SU-DHL-6 (cell line): Measurements from ENCODE around the gene SRPK3.

Source experiments
- H2AFZ ChIP-seq: fragments of 200-600 bp; sonication (generic); 2 replicates; pipeline ENCODE4 v1.6.1; 2014; ENCODE audit warnings: low read depth, mild to moderate bottlenecking, moderate library complexity, mixed read lengths, antibody characterized with exemption, low read length; ENCODE audit not compliant: severe bottlenecking
- H3F3A ChIP-seq: fragments of 200-600 bp; shearing (Covaris generic); 2 replicates; pipeline ENCODE4 v1.6.0; 2016; ENCODE audit warnings: antibody characterized with exemption, mild to moderate bottlenecking; ENCODE audit not compliant: insufficient read depth
- H3K27ac ChIP-seq: fragments of 200-600 bp; sonication (generic); 2 replicates; pipeline ENCODE4 v1.5.1; 2016; ENCODE audit warnings: low read depth, mild to moderate bottlenecking, low read length, moderate library complexity, mixed read lengths
- H3K27me3 ChIP-seq: fragments of 200-600 bp; sonication (generic), shearing (Covaris generic); 2 replicates; pipeline ENCODE4 v1.6.0; 2014; ENCODE audit warnings: mild to moderate bottlenecking, low read length
- H3K36me3 ChIP-seq: fragments of 200-600 bp; sonication (generic); 2 replicates; pipeline ENCODE4 v1.6.1; 2014; ENCODE audit warnings: mild to moderate bottlenecking, low read length, mixed read lengths
- H3K4me2 ChIP-seq: fragments of 300-600, 200-600 bp; shearing (Covaris generic), sonication (generic); 2 replicates; pipeline ENCODE4 v1.6.0; 2014; ENCODE audit warnings: low read length, low read depth, mild to moderate bottlenecking; ENCODE audit not compliant: poor library complexity, severe bottlenecking
- H3K4me3 ChIP-seq: fragments of 200-600 bp; sonication (generic); 2 replicates; pipeline ENCODE4 v1.5.1; 2014; ENCODE audit warnings: antibody characterized with exemption, low read length, mild to moderate bottlenecking, mixed read lengths; ENCODE audit not compliant: insufficient read depth, poor library complexity, severe bottlenecking
- H3K79me2 ChIP-seq: fragments of 200-600 bp; sonication (generic); 2 replicates; pipeline ENCODE4 v1.6.1; 2014; ENCODE audit warnings: mild to moderate bottlenecking, low read length, moderate library complexity; ENCODE audit not compliant: insufficient read depth
- H3K9ac ChIP-seq: fragments of 200-600 bp; sonication (generic); 2 replicates; pipeline ENCODE4 v1.7.0; 2014; ENCODE audit warnings: mild to moderate bottlenecking, low read length
- H3K9me2 ChIP-seq: fragments of 200-600 bp; sonication (generic); replicated peaks from 2 replicates; pipeline ENCODE4 v1.6.1; 2014; ENCODE audit warnings: low read length; ENCODE audit not compliant: insufficient read depth
- H3K9me3 ChIP-seq: fragments of 200-600 bp; sonication (generic); 2 replicates; pipeline ENCODE4 v1.6.1; 2014; ENCODE audit warnings: low read length, mixed read lengths; ENCODE audit not compliant: insufficient read depth
- H4K20me1 ChIP-seq: fragments of 200-600 bp; sonication (generic); 2 replicates; pipeline ENCODE4 v1.6.1; 2014; ENCODE audit warnings: low read depth, mild to moderate bottlenecking, antibody characterized with exemption, low read length, moderate library complexity, mixed read lengths
- CTCF ChIP-seq: fragments of 200-600 bp; sonication (generic); IDR thresholded peaks from one replicate; pipeline ENCODE4 v1.5.1; 2017; ENCODE audit warnings: antibody characterized with exemption, mild to moderate bottlenecking, low read length, moderate library complexity; ENCODE audit not compliant: insufficient read depth, poor library complexity, severe bottlenecking
- EZH2phosphoT487 ChIP-seq: fragments of 200-600 bp; sonication (generic), shearing (Covaris generic); conservative IDR thresholded peaks from 2 replicates; pipeline ENCODE4 v1.6.1; 2018; ENCODE audit warnings: mild to moderate bottlenecking, antibody characterized with exemption, low read length, moderate library complexity, mixed read lengths

SRPK3 gene

GRCh38 chrX:153827903-153828302 is 47.1 kb downstream of the SRPK3 start:
- H3K4me2 ChIP-seq, result no peak overlapping the region
- H3K9me3 ChIP-seq, result no peaks in the 10 kb centered on the region
- TF ChIP-seq CTCF, result no peak
- no peak for TF ChIP-seq EZH2phosphoT487
- no peaks in the 10 kb centered on the region for H4K20me1 ChIP-seq
- H3K27me3 ChIP-seq, result no peaks in the 10 kb centered on the region
- H3K36me3 ChIP-seq, result no peaks in the 10 kb centered on the region
- no peak overlapping the region for H3K27ac ChIP-seq
- H3K9me2 ChIP-seq, result no peaks in the 10 kb centered on the region
- no peaks in the 10 kb centered on the region for H3F3A ChIP-seq
- no peak overlapping the region for H3K9ac ChIP-seq
- H3K79me2 ChIP-seq, result no peaks in the 10 kb centered on the region
- no peak overlapping the region for H2AFZ ChIP-seq
- H3K4me3 ChIP-seq, result no peak overlapping the region

- Histone ChIP-seq H3K4me3 (no peak overlapping the region), H2AFZ (no peak overlapping the region), H3F3A (no peaks in the 10 kb centered on the region), H3K4me2 (no peak overlapping the region), H3K36me3 (no peaks in the 10 kb centered on the region), H3K79me2 (no peaks in the 10 kb centered on the region), H3K27me3 (no peaks in the 10 kb centered on the region), H3K9me2 (no peaks in the 10 kb centered on the region), H4K20me1 (no peaks in the 10 kb centered on the region), H3K9me3 (no peaks in the 10 kb centered on the region), H3K9ac (no peak overlapping the region), H3K27ac (no peak overlapping the region)
- no peak for TF ChIP-seq EZH2phosphoT487
- no peak for TF ChIP-seq CTCF
These were observed 47.5 kb downstream of the SRPK3 start for GRCh38 chrX:153828308-153828707.

GRCh38 chrX:153828723-153829548 is 48.1 kb downstream of the SRPK3 start:
- Histone ChIP-seq H3K4me3 (no peak overlapping the region), H3K36me3 (no peaks in the 10 kb centered on the region), H3K9me2 (no peaks in the 10 kb centered on the region), H2AFZ (no peak overlapping the region), H3F3A (no peaks in the 10 kb centered on the region), H3K9ac (no peak overlapping the region), H3K9me3 (no peaks in the 10 kb centered on the region), H4K20me1 (no peaks in the 10 kb centered on the region), H3K79me2 (no peaks in the 10 kb centered on the region), H3K27me3 (no peaks in the 10 kb centered on the region), H3K4me2 (no peak overlapping the region), H3K27ac (no peak overlapping the region)
- no peak for TF ChIP-seq EZH2phosphoT487
- no peak for TF ChIP-seq CTCF
